Body of pancreas (tissue), 4 donors: Measurements from ENCODE around the gene HLA-DOB.

Experiments
- CTCF ChIP-seq, 7 experiments: fragments of 450-650 bp in 4 of 7; fragments of 200-600 bp in 3 of 7; sonication (generic) in 3 of 7; IDR thresholded peaks; one replicate each; pipeline ENCODE4 v1.5.1; 2016 to 2019; ENCODE audit warnings: antibody characterized with exemption in 7 of 7
- POLR2A ChIP-seq, 3 donors: fragments of 450-650 bp; IDR thresholded peaks; one replicate each; pipeline ENCODE4 v1.6.1; 2016; ENCODE audit warnings: antibody characterized with exemption in 3 of 3, mild to moderate bottlenecking in 2 of 3

- TF ChIP-seq CTCF (IDR thresholded peaks at IDR 0.05) (no peak), POLR2A (IDR thresholded peaks at IDR 0.05) (no peak)
Measured at GRCh38 chr6:32842021-32842650, 25.3 kb upstream of the HLA-DOB start.
